ENCODE results near the gene POLE. TPM values are rescaled to one million over a fixed set of nuclear protein-coding genes. Genes with fewer than 3 reads are reported as not detected.

The POLE gene
- total RNA-seq, 1 donor from 2014 or later: 26.9 TPM

- DNase-seq (ENCODE audit: low spot score in 2 of 2): no peak
- FAIRE-seq: no peak
Observed at GRCh38 chr12:132635076-132635955, 51.8 kb downstream of the POLE start.

- no peak for FAIRE-seq
- DNase-seq (ENCODE audit: low spot score in 2 of 2): no peak
Observed at GRCh38 chr12:132634411-132634990, 52.6 kb downstream of the POLE start.

- DNase-seq (ENCODE audit: low spot score in 2 of 2): no peak
- no peak for FAIRE-seq
Observed at GRCh38 chr12:132633901-132634300, 53.2 kb downstream of the POLE start.

- no peak for DNase-seq (ENCODE audit: low spot score in 2 of 2)
- FAIRE-seq: no peak
Observed at GRCh38 chr12:132633398-132633797, 53.7 kb downstream of the POLE start.

- DNase-seq (ENCODE audit: low spot score in 2 of 2): no peak
Observed at GRCh38 chr12:132632521-132633228, 54.5 kb downstream of the POLE start.

GRCh38 chr12:132631666-132632065, 55.5 kb downstream of the POLE start:
- FAIRE-seq: no peak

More at GRCh38 chr12:132632521-132633228, 54.5 kb downstream of the POLE start:
- no peak for FAIRE-seq

GRCh38 chr12:132630672-132631071, 56.5 kb downstream of the POLE start:
- FAIRE-seq: no peak
- DNase-seq (ENCODE audit: low spot score in 2 of 2): no peak

More at GRCh38 chr12:132631666-132632065, 55.5 kb downstream of the POLE start:
- DNase-seq (ENCODE audit: low spot score in 2 of 2): no peak

- FAIRE-seq: no peak
- DNase-seq (ENCODE audit: low spot score in 2 of 2): no peak
Observed at GRCh38 chr12:132629330-132629729, 57.8 kb downstream of the POLE start.

GRCh38 chr12:132625731-132626430, 61.3 kb downstream of the POLE start:
- no peak for FAIRE-seq
- no peak for DNase-seq (ENCODE audit: low spot score in 2 of 2)

GRCh38 chr12:132624910-132625630, 62.1 kb downstream of the POLE start:
- DNase-seq (ENCODE audit: low spot score in 2 of 2) (no peak), FAIRE-seq (no peak)

GRCh38 chr12:132624186-132624855, 62.8 kb downstream of the POLE start:
- FAIRE-seq (no peak), DNase-seq (ENCODE audit: low spot score in 2 of 2) (no peak)

- DNase-seq (ENCODE audit: low spot score in 2 of 2) (no peak), FAIRE-seq (no peak)
Observed at GRCh38 chr12:132623072-132623869, 63.9 kb downstream of the POLE start.

- no peak for FAIRE-seq
Observed at GRCh38 chr12:132622437-132623071, 64.6 kb downstream of the POLE start.

GRCh38 chr12:132621657-132622435, 65.3 kb downstream of the POLE start:
- DNase-seq (ENCODE audit: low spot score in 2 of 2): no peak
- no peak for FAIRE-seq

More at GRCh38 chr12:132622437-132623071, 64.6 kb downstream of the POLE start:
- DNase-seq (ENCODE audit: low spot score in 2 of 2): peak in 1 of 2 donors; percentile 61

GRCh38 chr12:132620899-132621656, 66.1 kb downstream of the POLE start:
- no peak for FAIRE-seq

GRCh38 chr12:132620113-132620898, 66.8 kb downstream of the POLE start:
- FAIRE-seq (no peak), DNase-seq (ENCODE audit: low spot score in 2 of 2) (no peak)

More at GRCh38 chr12:132620899-132621656, 66.1 kb downstream of the POLE start:
- DNase-seq (ENCODE audit: low spot score in 2 of 2): no peak

Measured in frontal cortex (tissue), 4 donors.